ENCODE results near the gene OPA3.

OPA3 gene

DNA sequence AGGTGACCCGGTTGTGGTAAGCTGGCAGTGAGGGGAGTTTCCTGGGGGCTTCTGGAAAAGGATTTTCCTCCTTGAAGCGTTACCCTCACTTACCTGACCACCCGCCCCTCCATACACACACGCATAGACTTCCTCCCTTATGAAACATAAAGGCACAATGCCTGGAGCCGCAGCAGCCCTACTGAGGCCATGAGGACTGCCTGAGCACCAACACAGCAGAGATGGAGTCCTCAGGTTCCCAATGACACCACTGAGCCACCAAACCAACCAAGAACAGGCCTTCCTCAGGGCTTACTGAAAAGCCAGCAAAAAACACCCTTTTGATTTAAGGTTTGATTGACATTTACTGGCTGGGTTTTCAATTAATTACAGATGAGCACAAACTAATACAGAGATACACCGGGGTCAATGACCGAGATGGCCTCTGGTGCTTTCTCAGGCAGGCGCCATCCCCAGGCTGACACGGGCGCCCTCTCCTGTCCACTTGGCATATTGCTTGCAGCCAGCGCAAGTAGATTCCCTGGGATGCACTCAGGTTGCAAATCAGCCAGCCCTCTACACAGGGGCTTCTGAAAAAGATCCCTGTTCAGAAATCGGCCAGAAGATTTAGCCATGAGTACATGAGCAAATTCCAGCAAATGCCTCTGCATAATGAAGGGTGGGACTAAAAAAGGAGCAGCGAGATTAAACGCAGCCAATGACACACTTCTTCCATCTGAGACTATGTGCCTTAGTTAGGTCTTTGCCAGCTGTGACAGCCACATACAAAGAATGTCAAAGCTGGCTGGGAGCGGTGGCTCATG lies 14.8 kb downstream of the OPA3 start:
- no peak overlapping the region for H3K4me3 ChIP-seq (ENCODE audit: insufficient read depth, low read depth, low read length, poor library complexity, severe bottlenecking)
- H3K9me3 ChIP-seq (ENCODE audit: control insufficient read depth, low read length) = no peaks in the 10 kb centered on the region
- no peak overlapping the region for H3K27ac ChIP-seq (ENCODE audit: insufficient read depth, low read length, poor library complexity, severe bottlenecking)
- peak in 2 of 3 donors; percentile 11 to 28 for DNase-seq
- no peaks in the 10 kb centered on the region for H3K36me3 ChIP-seq (ENCODE audit: control insufficient read depth, insufficient read depth, low read length)
- H3K27me3 ChIP-seq (replicated peaks; ENCODE audit: control insufficient read depth, insufficient read depth, low read length, poor library complexity, severe bottlenecking) = no peaks in the 10 kb centered on the region
- H3K4me1 ChIP-seq (ENCODE audit: control insufficient read depth, insufficient read depth, low read length, poor library complexity, severe bottlenecking) = no peaks in the 10 kb centered on the region

DNA sequence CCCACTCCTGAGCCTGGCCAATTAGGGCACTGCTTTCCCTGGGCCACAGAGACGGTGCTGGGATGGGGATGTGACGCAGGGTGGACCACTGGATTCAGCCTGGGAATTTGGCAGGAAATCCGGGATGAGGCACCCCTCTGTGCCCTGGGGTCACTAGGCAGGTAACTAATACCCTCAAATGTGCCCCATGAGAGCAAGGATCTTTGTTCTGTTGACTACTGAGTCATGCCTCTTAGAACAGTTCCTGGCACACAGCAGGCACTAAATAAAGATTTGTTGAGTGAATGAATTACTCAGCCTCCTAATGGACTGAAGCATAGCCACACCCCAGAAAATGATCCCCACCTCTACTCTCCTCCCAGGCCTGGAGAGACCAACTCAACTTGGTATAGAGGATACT lies 15.9 kb downstream of the OPA3 start:
- Histone ChIP-seq H3K9me3 (ENCODE audit: control insufficient read depth, low read length) (no peaks in the 10 kb centered on the region), H3K27me3 (replicated peaks; ENCODE audit: control insufficient read depth, insufficient read depth, low read length, poor library complexity, severe bottlenecking) (no peaks in the 10 kb centered on the region), H3K4me1 (ENCODE audit: control insufficient read depth, insufficient read depth, low read length, poor library complexity, severe bottlenecking) (peaks cover 4% of the 10 kb centered on the region), H3K36me3 (ENCODE audit: control insufficient read depth, insufficient read depth, low read length) (no peaks in the 10 kb centered on the region), H3K4me3 (ENCODE audit: insufficient read depth, low read depth, low read length, poor library complexity, severe bottlenecking) (no peak overlapping the region), H3K27ac (ENCODE audit: insufficient read depth, low read length, poor library complexity, severe bottlenecking) (no peak overlapping the region)
- no peak for DNase-seq

DNA sequence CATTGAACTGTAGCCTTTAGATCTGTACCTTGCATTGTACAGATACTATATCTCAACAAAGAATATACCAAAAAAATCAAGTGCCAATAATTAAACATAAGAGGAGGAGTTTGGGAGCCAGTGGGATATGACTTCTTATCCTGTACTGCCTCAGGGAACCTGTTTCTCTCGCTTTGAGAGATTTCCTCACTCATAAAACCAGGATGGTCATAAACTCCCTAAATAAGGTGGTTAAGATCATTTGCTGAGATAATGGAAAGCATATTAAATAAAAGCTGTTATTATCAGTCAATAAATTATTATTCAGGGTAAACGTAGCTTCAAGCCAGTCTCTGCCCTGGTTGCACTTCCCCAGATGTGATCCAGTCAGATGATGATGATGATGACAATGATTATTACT lies 17.0 kb downstream of the OPA3 start:
- Histone ChIP-seq H3K27me3 (replicated peaks; ENCODE audit: control insufficient read depth, insufficient read depth, low read length, poor library complexity, severe bottlenecking) (no peaks in the 10 kb centered on the region), H3K27ac (ENCODE audit: insufficient read depth, low read length, poor library complexity, severe bottlenecking) (no peak overlapping the region)
- DNase-seq = no peak

DNA sequence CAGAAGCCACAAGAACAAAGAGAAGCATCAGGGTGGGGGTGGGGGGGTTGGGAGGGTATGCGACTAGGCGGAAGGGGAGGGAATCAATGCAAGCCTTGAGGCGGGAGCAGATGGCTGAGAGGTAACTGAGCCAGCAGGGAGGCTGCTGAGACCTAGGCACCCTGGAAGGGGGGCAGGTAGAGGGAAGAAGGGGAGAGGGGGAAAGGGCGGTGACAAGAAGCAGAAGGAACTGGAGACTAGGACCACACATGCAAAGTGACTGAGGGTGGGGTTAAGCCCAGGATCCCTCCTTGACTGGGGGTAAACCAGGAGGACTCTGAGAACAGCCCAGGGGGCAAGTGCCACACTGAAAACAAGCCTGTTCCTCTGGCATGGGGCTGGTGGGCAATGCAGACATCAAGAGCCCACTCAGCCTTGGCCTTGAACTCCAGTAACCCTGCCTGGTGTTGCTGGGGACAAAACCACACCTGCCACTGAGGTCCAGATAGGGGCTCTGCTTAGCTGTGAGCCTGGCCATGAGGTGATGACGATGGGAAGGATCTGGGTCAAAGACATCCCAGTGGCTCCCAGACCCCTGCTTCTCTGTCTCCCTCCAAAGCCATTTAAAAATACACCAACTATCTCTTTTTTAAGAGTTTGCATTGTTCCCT lies 20.3 kb downstream of the OPA3 start:
- no peak for DNase-seq
- peaks cover 10% of the 10 kb centered on the region for H3K4me1 ChIP-seq (ENCODE audit: control insufficient read depth, insufficient read depth, low read length, poor library complexity, severe bottlenecking)
- no peaks in the 10 kb centered on the region for H3K36me3 ChIP-seq (ENCODE audit: control insufficient read depth, insufficient read depth, low read length)
- no peaks in the 10 kb centered on the region for H3K9me3 ChIP-seq (ENCODE audit: control insufficient read depth, low read length)
- H3K27ac ChIP-seq (ENCODE audit: insufficient read depth, low read length, poor library complexity, severe bottlenecking) = peak overlapping the region; percentile 18
- H3K4me3 ChIP-seq (ENCODE audit: insufficient read depth, low read depth, low read length, poor library complexity, severe bottlenecking) = no peak overlapping the region
- H3K27me3 ChIP-seq (replicated peaks; ENCODE audit: control insufficient read depth, insufficient read depth, low read length, poor library complexity, severe bottlenecking) = no peaks in the 10 kb centered on the region

More for the DNA sequence above, 17.0 kb downstream of the OPA3 start:
- peaks cover 7% of the 10 kb centered on the region for H3K4me1 ChIP-seq (ENCODE audit: control insufficient read depth, insufficient read depth, low read length, poor library complexity, severe bottlenecking)
- H3K9me3 ChIP-seq (ENCODE audit: control insufficient read depth, low read length) = no peaks in the 10 kb centered on the region
- H3K4me3 ChIP-seq (ENCODE audit: insufficient read depth, low read depth, low read length, poor library complexity, severe bottlenecking) = no peak overlapping the region
- no peaks in the 10 kb centered on the region for H3K36me3 ChIP-seq (ENCODE audit: control insufficient read depth, insufficient read depth, low read length)

DNA sequence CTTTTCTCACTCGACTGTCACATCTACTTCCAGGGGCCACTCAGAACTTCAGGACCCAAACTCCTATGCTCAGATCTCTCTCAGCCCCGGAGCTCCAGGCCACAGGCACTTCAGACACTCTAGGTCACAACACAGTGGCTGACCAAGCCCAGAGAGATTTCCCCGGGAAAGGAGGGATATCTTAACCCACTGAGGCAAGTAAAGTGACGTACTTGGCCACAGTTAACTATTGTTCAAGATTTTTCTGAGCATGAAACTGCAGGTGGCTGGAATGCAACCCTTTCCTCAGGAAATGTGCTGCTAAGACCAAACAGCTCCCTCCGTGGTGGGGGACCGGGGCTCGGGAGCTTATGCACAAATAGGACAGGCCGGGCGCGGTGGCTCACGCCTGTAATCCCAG lies 23.9 kb downstream of the OPA3 start:
- DNase-seq = no peak
- no peak overlapping the region for H3K4me3 ChIP-seq (ENCODE audit: insufficient read depth, low read depth, low read length, poor library complexity, severe bottlenecking)
- H3K27ac ChIP-seq (ENCODE audit: insufficient read depth, low read length, poor library complexity, severe bottlenecking) = no peak overlapping the region
- no peaks in the 10 kb centered on the region for H3K9me3 ChIP-seq (ENCODE audit: control insufficient read depth, low read length)
- peaks cover 12% of the 10 kb centered on the region for H3K4me1 ChIP-seq (ENCODE audit: control insufficient read depth, insufficient read depth, low read length, poor library complexity, severe bottlenecking)
- H3K36me3 ChIP-seq (ENCODE audit: control insufficient read depth, insufficient read depth, low read length) = no peaks in the 10 kb centered on the region
- no peaks in the 10 kb centered on the region for H3K27me3 ChIP-seq (replicated peaks; ENCODE audit: control insufficient read depth, insufficient read depth, low read length, poor library complexity, severe bottlenecking)

DNA sequence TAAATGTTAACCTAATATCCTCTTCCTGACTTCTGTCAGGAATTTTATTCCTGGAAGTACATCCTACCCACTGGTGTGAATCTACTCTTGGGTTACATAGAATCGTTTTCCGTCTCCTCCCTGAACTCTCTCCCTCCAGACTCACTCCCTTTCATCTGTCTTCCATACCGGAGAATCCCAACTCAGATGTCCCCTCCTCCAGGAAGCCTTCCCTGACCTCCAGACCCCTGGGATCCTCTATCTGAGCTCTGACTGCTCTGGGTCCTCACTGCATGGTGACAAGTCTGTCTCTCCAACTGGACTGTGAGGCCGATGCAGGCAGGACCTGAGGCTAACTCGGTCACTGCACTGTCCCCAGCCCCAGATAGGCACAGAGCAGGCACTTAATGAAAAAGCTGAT lies 24.6 kb downstream of the OPA3 start:
- no peak overlapping the region for H3K27ac ChIP-seq (ENCODE audit: insufficient read depth, low read length, poor library complexity, severe bottlenecking)
- H3K9me3 ChIP-seq (ENCODE audit: control insufficient read depth, low read length) = no peaks in the 10 kb centered on the region
- no peak for DNase-seq
- no peaks in the 10 kb centered on the region for H3K36me3 ChIP-seq (ENCODE audit: control insufficient read depth, insufficient read depth, low read length)
- peaks cover 12% of the 10 kb centered on the region for H3K4me1 ChIP-seq (ENCODE audit: control insufficient read depth, insufficient read depth, low read length, poor library complexity, severe bottlenecking)
- H3K4me3 ChIP-seq (ENCODE audit: insufficient read depth, low read depth, low read length, poor library complexity, severe bottlenecking) = no peak overlapping the region
- H3K27me3 ChIP-seq (replicated peaks; ENCODE audit: control insufficient read depth, insufficient read depth, low read length, poor library complexity, severe bottlenecking) = no peaks in the 10 kb centered on the region

DNA sequence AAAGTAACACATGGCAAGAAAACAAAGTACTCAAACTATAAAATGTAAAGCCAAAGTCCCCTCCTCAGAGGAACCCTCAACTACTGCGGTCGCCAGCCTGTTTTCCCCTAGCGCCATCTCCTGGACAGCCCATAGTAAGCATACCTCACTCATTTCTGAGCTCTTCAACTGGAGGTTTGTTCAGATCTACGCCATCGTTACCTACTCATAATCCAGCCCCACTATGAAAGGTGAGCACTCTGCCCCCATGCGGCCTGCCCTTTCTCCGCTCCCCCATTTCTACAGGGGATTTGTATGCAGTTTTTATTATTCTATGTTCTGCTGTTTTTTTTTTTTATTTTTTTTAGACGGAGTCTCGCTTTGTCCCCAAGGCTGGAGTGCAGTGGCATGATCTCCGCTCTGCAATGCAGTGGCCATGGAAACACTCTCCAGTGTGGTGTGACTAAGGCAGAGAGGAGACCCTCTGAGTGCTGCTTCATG lies 26.2 kb downstream of the OPA3 start:
- no peaks in the 10 kb centered on the region for H3K9me3 ChIP-seq (ENCODE audit: control insufficient read depth, low read length)
- peak; percentile 32 to 50 (median 49) for DNase-seq
- no peak overlapping the region for H3K4me3 ChIP-seq (ENCODE audit: insufficient read depth, low read depth, low read length, poor library complexity, severe bottlenecking)
- peaks cover 9% of the 10 kb centered on the region for H3K4me1 ChIP-seq (ENCODE audit: control insufficient read depth, insufficient read depth, low read length, poor library complexity, severe bottlenecking)
- H3K27ac ChIP-seq (ENCODE audit: insufficient read depth, low read length, poor library complexity, severe bottlenecking) = no peak overlapping the region
- no peaks in the 10 kb centered on the region for H3K36me3 ChIP-seq (ENCODE audit: control insufficient read depth, insufficient read depth, low read length)
- no peaks in the 10 kb centered on the region for H3K27me3 ChIP-seq (replicated peaks; ENCODE audit: control insufficient read depth, insufficient read depth, low read length, poor library complexity, severe bottlenecking)

DNA sequence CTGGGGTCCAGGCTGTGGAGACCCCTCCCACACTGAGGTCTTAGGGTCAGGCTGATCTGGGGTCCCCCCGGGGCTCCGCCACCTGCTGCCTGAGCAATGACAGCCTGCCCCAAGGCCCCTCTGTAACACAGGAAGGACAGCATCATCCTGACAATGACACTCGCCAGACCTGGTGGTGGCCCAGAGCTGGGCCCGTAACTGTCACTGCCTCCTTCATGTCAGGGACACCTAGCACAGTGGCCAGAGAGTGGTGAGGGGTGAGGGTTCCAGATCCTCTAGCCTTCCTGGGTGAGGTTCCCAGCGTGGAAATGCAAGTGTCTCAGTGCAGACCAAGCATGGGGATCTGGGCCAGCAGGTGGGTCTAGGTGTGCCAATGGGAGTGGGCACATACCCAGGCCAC lies 27.8 kb downstream of the OPA3 start:
- Histone ChIP-seq H3K27me3 (replicated peaks; ENCODE audit: control insufficient read depth, insufficient read depth, low read length, poor library complexity, severe bottlenecking) (no peaks in the 10 kb centered on the region), H3K4me1 (ENCODE audit: control insufficient read depth, insufficient read depth, low read length, poor library complexity, severe bottlenecking) (peaks cover 2% of the 10 kb centered on the region), H3K9me3 (ENCODE audit: control insufficient read depth, low read length) (no peaks in the 10 kb centered on the region), H3K36me3 (ENCODE audit: control insufficient read depth, insufficient read depth, low read length) (no peaks in the 10 kb centered on the region), H3K4me3 (ENCODE audit: insufficient read depth, low read depth, low read length, poor library complexity, severe bottlenecking) (no peak overlapping the region), H3K27ac (ENCODE audit: insufficient read depth, low read length, poor library complexity, severe bottlenecking) (no peak overlapping the region)
- no peak for DNase-seq

DNA sequence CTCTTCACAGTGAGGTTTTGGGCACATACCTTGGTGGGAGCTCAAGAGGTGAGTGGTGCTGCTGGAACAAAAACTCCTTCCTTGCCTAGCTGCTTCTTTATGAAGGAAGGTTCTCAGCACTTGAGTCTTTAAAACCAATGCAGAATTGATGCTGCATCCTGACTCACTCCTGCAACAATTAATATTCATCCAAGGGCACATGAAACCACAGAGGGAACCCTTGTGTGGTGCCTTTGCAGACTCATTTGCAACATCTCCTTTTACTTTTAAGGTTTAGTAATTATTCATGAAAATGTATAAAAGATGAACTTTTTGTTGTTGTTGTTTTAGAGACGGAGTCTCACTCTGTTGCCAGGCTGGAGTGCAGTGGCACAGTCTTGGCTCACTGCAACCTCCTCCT lies 30.1 kb downstream of the OPA3 start:
- no peak overlapping the region for H3K4me3 ChIP-seq (ENCODE audit: insufficient read depth, low read depth, low read length, poor library complexity, severe bottlenecking)
- no peak overlapping the region for H3K27ac ChIP-seq (ENCODE audit: insufficient read depth, low read length, poor library complexity, severe bottlenecking)
- no peak for DNase-seq

DNA sequence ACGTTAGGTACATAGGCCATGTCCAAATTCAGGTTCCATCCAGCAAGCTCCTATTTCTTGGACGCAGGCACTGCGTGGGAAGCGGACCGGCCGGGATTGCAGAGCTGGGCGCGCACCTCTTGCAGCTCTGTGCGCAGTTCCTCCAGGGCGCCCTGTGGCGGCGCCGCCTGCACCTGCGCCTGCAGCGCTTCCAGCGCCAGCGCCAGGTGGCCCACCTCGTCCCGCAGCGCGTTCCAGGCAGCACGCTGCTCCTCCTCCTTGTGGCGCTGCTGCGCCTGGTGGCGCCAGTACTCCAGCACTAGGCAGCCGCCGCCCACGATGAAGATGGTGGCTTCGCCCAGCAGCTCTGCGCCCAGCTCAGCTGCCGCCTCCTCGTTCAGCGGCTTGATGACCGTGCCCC lies 31.1 kb downstream of the OPA3 start:
- no peak overlapping the region for H3K27ac ChIP-seq (ENCODE audit: insufficient read depth, low read length, poor library complexity, severe bottlenecking)
- no peaks in the 10 kb centered on the region for H3K9me3 ChIP-seq (ENCODE audit: control insufficient read depth, low read length)
- H3K27me3 ChIP-seq (replicated peaks; ENCODE audit: control insufficient read depth, insufficient read depth, low read length, poor library complexity, severe bottlenecking) = no peaks in the 10 kb centered on the region
- no peak for DNase-seq
- no peaks in the 10 kb centered on the region for H3K36me3 ChIP-seq (ENCODE audit: control insufficient read depth, insufficient read depth, low read length)
- no peak overlapping the region for H3K4me3 ChIP-seq (ENCODE audit: insufficient read depth, low read depth, low read length, poor library complexity, severe bottlenecking)
- H3K4me1 ChIP-seq (ENCODE audit: control insufficient read depth, insufficient read depth, low read length, poor library complexity, severe bottlenecking) = peaks cover 2% of the 10 kb centered on the region

More for the DNA sequence above, 30.1 kb downstream of the OPA3 start:
- peaks cover 2% of the 10 kb centered on the region for H3K4me1 ChIP-seq (ENCODE audit: control insufficient read depth, insufficient read depth, low read length, poor library complexity, severe bottlenecking)
- no peaks in the 10 kb centered on the region for H3K36me3 ChIP-seq (ENCODE audit: control insufficient read depth, insufficient read depth, low read length)
- H3K27me3 ChIP-seq (replicated peaks; ENCODE audit: control insufficient read depth, insufficient read depth, low read length, poor library complexity, severe bottlenecking) = no peaks in the 10 kb centered on the region
- no peaks in the 10 kb centered on the region for H3K9me3 ChIP-seq (ENCODE audit: control insufficient read depth, low read length)
